ENCODE measurements around the gene CENPU. TPM values are rescaled to one million over a fixed set of nuclear protein-coding genes. Genes with fewer than 3 reads are reported as not detected.
A peak's percentile ranks its signal among the peaks of the same experiment; 100 is the strongest.

CENPU gene
- total RNA-seq, 2 donors from 2014 or later, result 80.9 to 82.3 TPM

- Mint-ChIP-seq H3K36me3 (ENCODE audit: insufficient read depth in 2 of 2) (peaks cover 41 to 79% of the 10 kb centered on the region in 2 donors), H3K27me3 (ENCODE audit: low read depth) (no peaks in the 10 kb centered on the region), H3K9me3 (peaks cover 0 to 11% of the 10 kb centered on the region in 2 donors), H3K27ac (peak overlapping the region; percentile 79), H3K4me1 (ENCODE audit: low read depth) (no peaks in the 10 kb centered on the region), H3K4me3 (no peak overlapping the region)
- no peak for DNase-seq
- ATAC-seq (replicated peaks in 1 of 2), result peak in 1 of 2 donors; percentile 47
Observed at GRCh38 chr4:184722798-184723197, 11.1 kb downstream of the CENPU start.

GRCh38 chr4:184721254-184721653 is 12.6 kb downstream of the CENPU start:
- no peak for ATAC-seq (replicated peaks in 1 of 2)
- no peak for DNase-seq
- H3K27me3 Mint-ChIP-seq (ENCODE audit: low read depth), result no peaks in the 10 kb centered on the region
- H3K9me3 Mint-ChIP-seq, result peaks cover 0 to 11% of the 10 kb centered on the region in 2 donors
- no peaks in the 10 kb centered on the region for H3K4me1 Mint-ChIP-seq (ENCODE audit: low read depth)
- H3K27ac Mint-ChIP-seq, result peak overlapping the region; percentile 58
- H3K36me3 Mint-ChIP-seq (ENCODE audit: insufficient read depth in 2 of 2), result peaks cover 41 to 79% of the 10 kb centered on the region in 2 donors
- no peak overlapping the region for H3K4me3 Mint-ChIP-seq

GRCh38 chr4:184719407-184719806 is 14.5 kb downstream of the CENPU start:
- Mint-ChIP-seq H3K4me3 (no peak overlapping the region), H3K27me3 (ENCODE audit: low read depth) (no peaks in the 10 kb centered on the region), H3K9me3 (peaks cover 0 to 11% of the 10 kb centered on the region in 2 donors), H3K36me3 (ENCODE audit: insufficient read depth in 2 of 2) (peaks cover 40 to 76% of the 10 kb centered on the region in 2 donors), H3K27ac (no peak overlapping the region), H3K4me1 (ENCODE audit: low read depth) (no peaks in the 10 kb centered on the region)
- DNase-seq (no peak), ATAC-seq (replicated peaks in 1 of 2) (no peak)

GRCh38 chr4:184715526-184715925 is 18.4 kb downstream of the CENPU start:
- Mint-ChIP-seq H3K4me1 (ENCODE audit: low read depth) (no peaks in the 10 kb centered on the region), H3K27me3 (ENCODE audit: low read depth) (no peaks in the 10 kb centered on the region), H3K36me3 (ENCODE audit: insufficient read depth in 2 of 2) (peaks cover 25 to 65% of the 10 kb centered on the region in 2 donors), H3K9me3 (no peaks in the 10 kb centered on the region), H3K4me3 (no peak overlapping the region), H3K27ac (no peak overlapping the region)
- ATAC-seq (replicated peaks in 1 of 2), result no peak
- DNase-seq, result no peak

GRCh38 chr4:184713887-184714286 is 20.0 kb downstream of the CENPU start:
- H3K4me1 Mint-ChIP-seq (ENCODE audit: low read depth), result no peaks in the 10 kb centered on the region
- H3K36me3 Mint-ChIP-seq (ENCODE audit: insufficient read depth in 2 of 2), result peaks cover 18 to 61% of the 10 kb centered on the region in 2 donors
- no peak overlapping the region for H3K27ac Mint-ChIP-seq

GRCh38 chr4:184712322-184712721 is 21.6 kb downstream of the CENPU start:
- Mint-ChIP-seq H3K27me3 (ENCODE audit: low read depth) (no peaks in the 10 kb centered on the region), H3K4me1 (ENCODE audit: low read depth) (peaks cover 3% of the 10 kb centered on the region), H3K36me3 (ENCODE audit: insufficient read depth in 2 of 2) (peaks cover 18 to 65% of the 10 kb centered on the region in 2 donors), H3K4me3 (no peak overlapping the region), H3K9me3 (no peaks in the 10 kb centered on the region), H3K27ac (no peak overlapping the region)
- ATAC-seq (replicated peaks in 1 of 2), result no peak
- DNase-seq, result no peak

More at GRCh38 chr4:184713887-184714286, 20.0 kb downstream of the CENPU start:
- no peaks in the 10 kb centered on the region for H3K9me3 Mint-ChIP-seq
- no peak overlapping the region for H3K4me3 Mint-ChIP-seq
- DNase-seq, result no peak
- no peak for ATAC-seq (replicated peaks in 1 of 2)
- no peaks in the 10 kb centered on the region for H3K27me3 Mint-ChIP-seq (ENCODE audit: low read depth)

GRCh38 chr4:184706453-184706852 is 27.4 kb downstream of the CENPU start:
- peaks cover 21% of the 10 kb centered on the region for H3K4me1 Mint-ChIP-seq (ENCODE audit: low read depth)
- no peaks in the 10 kb centered on the region for H3K9me3 Mint-ChIP-seq
- H3K4me3 Mint-ChIP-seq, result peak overlapping the region; percentile 52 to 81
- peaks cover 12 to 60% of the 10 kb centered on the region in 2 donors for H3K36me3 Mint-ChIP-seq (ENCODE audit: insufficient read depth in 2 of 2)
- H3K27me3 Mint-ChIP-seq (ENCODE audit: low read depth), result no peaks in the 10 kb centered on the region
- DNase-seq (no peak), ATAC-seq (replicated peaks in 1 of 2) (peak; percentile 82 to 83)
- H3K27ac Mint-ChIP-seq, result peak overlapping the region; percentile 82

GRCh38 chr4:184705692-184706091 is 28.2 kb downstream of the CENPU start:
- H3K4me3 Mint-ChIP-seq, result peak overlapping the region in 1 of 2 donors; percentile 43
- H3K27ac Mint-ChIP-seq, result peak overlapping the region; percentile 5

GRCh38 chr4:184702114-184702513 is 31.8 kb downstream of the CENPU start:
- Mint-ChIP-seq H3K27ac (no peak overlapping the region), H3K36me3 (ENCODE audit: insufficient read depth in 2 of 2) (peaks cover 8 to 44% of the 10 kb centered on the region in 2 donors), H3K27me3 (ENCODE audit: low read depth) (no peaks in the 10 kb centered on the region), H3K9me3 (no peaks in the 10 kb centered on the region), H3K4me3 (no peak overlapping the region), H3K4me1 (ENCODE audit: low read depth) (peaks cover 16% of the 10 kb centered on the region)
- no peak for ATAC-seq (replicated peaks in 1 of 2)
- no peak for DNase-seq

More at GRCh38 chr4:184705692-184706091, 28.2 kb downstream of the CENPU start:
- Mint-ChIP-seq H3K9me3 (no peaks in the 10 kb centered on the region), H3K27me3 (ENCODE audit: low read depth) (no peaks in the 10 kb centered on the region), H3K36me3 (ENCODE audit: insufficient read depth in 2 of 2) (peaks cover 14 to 58% of the 10 kb centered on the region in 2 donors), H3K4me1 (ENCODE audit: low read depth) (peaks cover 21% of the 10 kb centered on the region)
- DNase-seq (no peak), ATAC-seq (replicated peaks in 1 of 2) (peak; percentile 61 to 78)

GRCh38 chr4:184699941-184700340 is 34.0 kb downstream of the CENPU start:
- peaks cover 7 to 37% of the 10 kb centered on the region in 2 donors for H3K36me3 Mint-ChIP-seq (ENCODE audit: insufficient read depth in 2 of 2)
- H3K4me3 Mint-ChIP-seq, result no peak overlapping the region
- no peaks in the 10 kb centered on the region for H3K9me3 Mint-ChIP-seq
- H3K4me1 Mint-ChIP-seq (ENCODE audit: low read depth), result no peaks in the 10 kb centered on the region
- no peaks in the 10 kb centered on the region for H3K27me3 Mint-ChIP-seq (ENCODE audit: low read depth)
- ATAC-seq (replicated peaks in 1 of 2), result no peak
- DNase-seq, result no peak
- no peak overlapping the region for H3K27ac Mint-ChIP-seq

GRCh38 chr4:184697956-184698355 is 35.9 kb downstream of the CENPU start:
- no peak for DNase-seq
- peak overlapping the region; percentile 49 for H3K27ac Mint-ChIP-seq
- ATAC-seq (replicated peaks in 1 of 2), result no peak
- peaks cover 4 to 38% of the 10 kb centered on the region in 2 donors for H3K36me3 Mint-ChIP-seq (ENCODE audit: insufficient read depth in 2 of 2)
- H3K27me3 Mint-ChIP-seq (ENCODE audit: low read depth), result no peaks in the 10 kb centered on the region
- no peaks in the 10 kb centered on the region for H3K9me3 Mint-ChIP-seq
- H3K4me3 Mint-ChIP-seq, result no peak overlapping the region
- no peaks in the 10 kb centered on the region for H3K4me1 Mint-ChIP-seq (ENCODE audit: low read depth)

- H3K27ac Mint-ChIP-seq, result no peak overlapping the region
- H3K4me1 Mint-ChIP-seq (ENCODE audit: low read depth), result peaks cover 10% of the 10 kb centered on the region
- no peak for DNase-seq
- H3K9me3 Mint-ChIP-seq, result no peaks in the 10 kb centered on the region
- ATAC-seq (replicated peaks in 1 of 2), result no peak
- H3K4me3 Mint-ChIP-seq, result no peak overlapping the region
- peaks cover 2 to 30% of the 10 kb centered on the region in 2 donors for H3K36me3 Mint-ChIP-seq (ENCODE audit: insufficient read depth in 2 of 2)
- no peaks in the 10 kb centered on the region for H3K27me3 Mint-ChIP-seq (ENCODE audit: low read depth)
Observed at GRCh38 chr4:184695178-184695896, 38.6 kb downstream of the CENPU start.

GRCh38 chr4:184694412-184694956 is 39.4 kb downstream of the CENPU start:
- DNase-seq (no peak), ATAC-seq (replicated peaks in 1 of 2) (no peak)
- no peaks in the 10 kb centered on the region for H3K27me3 Mint-ChIP-seq (ENCODE audit: low read depth)
- H3K27ac Mint-ChIP-seq, result no peak overlapping the region
- H3K9me3 Mint-ChIP-seq, result no peaks in the 10 kb centered on the region
- peaks cover 2 to 27% of the 10 kb centered on the region in 2 donors for H3K36me3 Mint-ChIP-seq (ENCODE audit: insufficient read depth in 2 of 2)
- H3K4me1 Mint-ChIP-seq (ENCODE audit: low read depth), result peaks cover 12% of the 10 kb centered on the region
- H3K4me3 Mint-ChIP-seq, result no peak overlapping the region
